CD4-positive, alpha-beta T cell treated with Interferon gamma for 1 hour (primary cell): ENCODE measurements around the gene PTOV1.

Experiments used
- DNase-seq: peaks from one replicate; pipeline ENCODE4 v3.0.0-alpha.2; 2020

Gene PTOV1

GRCh38 chr19:49877020-49877878, 26.3 kb downstream of the PTOV1 start, which contains the start of the genes AKT1S1 and TBC1D17:
AKT1S1 (minus strand) TSS chr19:49877355; CDS start chr19:49873295, 4,060 bp downstream.
TBC1D17 (plus strand) TSS chr19:49877702; CDS start chr19:49877724, 22 bp downstream.
- DNase-seq, result peak; percentile 100

GRCh38 chr19:49877879-49878743, 27.2 kb downstream of the PTOV1 start:
- DNase-seq, result peak; percentile 98

- DNase-seq, result no peak
Measured at GRCh38 chr19:49878744-49879070, 27.7 kb downstream of the PTOV1 start.

- DNase-seq, result peak; percentile 22
Measured at GRCh38 chr19:49879243-49879963, 28.4 kb downstream of the PTOV1 start.

- DNase-seq, result no peak
Measured at GRCh38 chr19:49880162-49880869, 29.4 kb downstream of the PTOV1 start.

GRCh38 chr19:49881186-49881585, 30.2 kb downstream of the PTOV1 start:
- no peak for DNase-seq

GRCh38 chr19:49881672-49882394, 30.9 kb downstream of the PTOV1 start:
- DNase-seq, result no peak

GRCh38 chr19:49882643-49883042, 31.7 kb downstream of the PTOV1 start:
- no peak for DNase-seq

- no peak for DNase-seq
Measured at GRCh38 chr19:49883094-49883493, 32.1 kb downstream of the PTOV1 start.

GRCh38 chr19:49884109-49884508, 33.1 kb downstream of the PTOV1 start:
- DNase-seq, result no peak

- no peak for DNase-seq
Measured at GRCh38 chr19:49884760-49885159, 33.8 kb downstream of the PTOV1 start.

- no peak for DNase-seq
Measured at GRCh38 chr19:49887037-49887664, 36.2 kb downstream of the PTOV1 start.

- DNase-seq, result no peak
Measured at GRCh38 chr19:49887665-49888509, 36.9 kb downstream of the PTOV1 start.

GRCh38 chr19:49888510-49888824, 37.5 kb downstream of the PTOV1 start:
- DNase-seq, result no peak

- no peak for DNase-seq
Measured at GRCh38 chr19:49889038-49889686, 38.2 kb downstream of the PTOV1 start.

GRCh38 chr19:49889687-49890348, 38.9 kb downstream of the PTOV1 start:
- DNase-seq, result peak; percentile 79

- peak; percentile 68 for DNase-seq
Measured at GRCh38 chr19:49890349-49891311, 39.7 kb downstream of the PTOV1 start.

GRCh38 chr19:49891393-49891792, 40.4 kb downstream of the PTOV1 start:
- DNase-seq, result no peak
